HT-29 (cell line): ENCODE measurements around the gene AJM1. TPM values are rescaled to one million over a fixed set of nuclear protein-coding genes. Genes with fewer than 3 reads are reported as not detected.

ENCODE experiments used
- DNase-seq: peaks from one replicate; pipeline ENCODE4 v3.0.0-alpha.2; 2015; ENCODE audit warnings: low spot score
- total RNA-seq: library from RNA; depleted of rRNA; stranded (reverse); fragments of >200 nt; shearing (Covaris generic); gene quantifications from 2 replicates; pipeline ENCODE4 v1.2.3, GENCODE V29; 2014

The AJM1 gene
- total RNA-seq, 1 experiment from 2014 or later: 9.0 TPM

DNA sequence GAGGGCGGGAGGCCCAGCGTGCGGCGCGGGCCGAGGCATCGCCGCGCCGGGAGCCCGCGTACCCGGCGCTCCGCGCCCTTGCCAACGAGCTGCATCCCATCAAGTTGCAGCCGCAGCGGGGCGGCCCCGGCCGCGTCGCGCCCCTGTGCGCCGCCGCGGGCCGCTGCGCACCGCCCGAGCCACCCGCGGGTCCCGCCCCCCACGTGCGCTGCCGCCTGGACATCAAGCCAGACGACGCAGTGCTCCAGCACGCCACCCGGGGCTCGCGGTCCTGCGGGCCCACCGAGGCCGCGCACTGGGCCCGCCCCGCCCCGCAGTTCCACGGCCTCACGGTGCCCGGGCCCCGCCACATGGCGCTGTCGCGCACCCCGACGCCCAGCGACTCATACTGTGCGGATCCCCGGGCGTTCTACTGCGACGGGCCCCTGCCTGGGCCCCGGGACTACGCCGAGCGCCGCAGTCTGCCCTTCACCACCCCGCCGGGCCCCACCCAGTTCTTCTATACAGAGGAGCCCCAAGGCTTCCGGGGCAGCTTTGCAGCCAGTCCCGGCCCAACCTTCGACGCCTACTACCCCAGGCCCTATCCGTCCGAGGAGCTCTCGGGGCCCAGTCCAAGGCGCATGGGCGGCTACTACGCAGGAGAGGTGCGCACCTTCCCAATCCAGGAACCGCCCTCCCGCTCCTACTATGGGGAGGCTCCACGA, 2.6 kb downstream of the AJM1 start:
- no peak for DNase-seq

DNA sequence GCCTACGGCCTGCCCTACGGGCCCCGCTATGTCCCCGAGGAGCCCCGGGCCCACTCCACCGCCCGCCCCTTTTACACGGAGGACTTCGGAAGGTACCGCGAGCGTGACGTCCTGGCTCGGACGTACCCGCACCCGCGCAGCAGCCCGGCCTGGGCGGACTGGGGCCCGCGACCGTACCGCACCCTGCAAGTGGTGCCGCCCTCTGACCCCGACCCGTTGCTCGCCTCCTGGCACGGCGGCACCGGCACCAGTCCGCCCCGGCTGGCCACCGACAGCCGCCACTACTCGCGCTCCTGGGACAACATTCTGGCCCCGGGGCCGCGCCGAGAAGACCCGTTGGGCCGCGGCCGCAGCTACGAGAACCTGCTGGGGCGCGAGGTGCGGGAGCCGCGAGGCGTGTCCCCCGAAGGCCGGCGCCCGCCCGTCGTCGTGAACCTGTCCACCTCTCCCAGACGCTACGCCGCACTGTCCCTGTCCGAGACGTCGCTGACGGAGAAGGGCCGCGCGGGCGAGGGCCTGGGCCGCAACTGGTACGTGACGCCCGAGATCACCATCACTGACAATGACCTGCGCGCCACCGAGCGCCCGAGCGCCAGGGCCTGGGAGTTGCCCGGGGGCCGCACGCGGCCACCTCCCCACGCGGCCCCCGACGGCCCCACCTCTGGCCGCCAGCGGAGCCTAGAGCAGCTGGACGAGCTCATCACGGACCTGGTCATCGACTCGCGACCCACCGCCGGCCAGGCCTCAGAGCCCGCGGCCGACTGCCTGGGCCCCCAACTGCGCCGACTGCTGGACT, 3.4 kb downstream of the AJM1 start:
- DNase-seq: no peak

- DNase-seq: no peak
These were observed 4.3 kb downstream of the AJM1 start for GRCh38 chr9:136846376-136847087.

DNA sequence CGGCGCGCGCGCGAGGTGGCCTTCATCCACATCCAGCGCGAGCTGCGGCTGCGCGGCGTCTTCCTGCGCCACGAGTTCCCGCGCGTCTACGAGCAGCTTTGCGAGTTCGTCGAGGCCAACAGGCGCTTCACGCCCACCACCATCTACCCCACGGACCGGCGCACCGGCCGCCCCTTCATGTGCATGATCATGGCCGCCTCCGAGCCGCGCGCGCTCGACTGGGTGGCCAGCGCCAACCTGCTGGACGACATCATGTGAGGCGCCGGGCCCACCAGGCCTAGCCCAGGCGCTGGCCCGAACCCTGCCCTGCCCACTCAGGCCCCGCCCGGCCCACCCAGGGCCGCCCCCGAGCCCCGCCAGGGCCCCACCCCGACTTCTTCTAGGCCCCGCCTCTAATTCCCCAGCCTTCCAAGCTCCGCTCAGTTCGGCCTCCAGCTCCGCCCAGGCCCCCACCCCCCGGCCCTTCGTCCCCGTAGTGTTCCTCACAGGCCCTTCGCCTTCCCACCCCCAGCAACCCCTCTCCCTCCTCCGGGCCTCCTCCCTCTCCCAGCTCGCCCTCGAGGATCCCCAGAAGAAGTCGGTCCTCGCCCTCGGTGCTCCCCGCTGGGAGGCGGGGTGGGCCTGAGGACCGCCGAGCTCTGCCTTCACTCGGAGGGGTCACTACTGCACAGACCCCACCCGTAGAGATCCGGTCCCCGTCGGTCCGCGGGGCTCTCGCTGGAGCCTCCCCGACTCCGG, 5.0 kb downstream of the AJM1 start:
- peak; percentile 37 for DNase-seq

GRCh38 chr9:136847826-136848392, 5.6 kb downstream of the AJM1 start:
- peak; percentile 89 for DNase-seq

GRCh38 chr9:136848393-136849037, 6.2 kb downstream of the AJM1 start:
- peak; percentile 34 for DNase-seq

DNA sequence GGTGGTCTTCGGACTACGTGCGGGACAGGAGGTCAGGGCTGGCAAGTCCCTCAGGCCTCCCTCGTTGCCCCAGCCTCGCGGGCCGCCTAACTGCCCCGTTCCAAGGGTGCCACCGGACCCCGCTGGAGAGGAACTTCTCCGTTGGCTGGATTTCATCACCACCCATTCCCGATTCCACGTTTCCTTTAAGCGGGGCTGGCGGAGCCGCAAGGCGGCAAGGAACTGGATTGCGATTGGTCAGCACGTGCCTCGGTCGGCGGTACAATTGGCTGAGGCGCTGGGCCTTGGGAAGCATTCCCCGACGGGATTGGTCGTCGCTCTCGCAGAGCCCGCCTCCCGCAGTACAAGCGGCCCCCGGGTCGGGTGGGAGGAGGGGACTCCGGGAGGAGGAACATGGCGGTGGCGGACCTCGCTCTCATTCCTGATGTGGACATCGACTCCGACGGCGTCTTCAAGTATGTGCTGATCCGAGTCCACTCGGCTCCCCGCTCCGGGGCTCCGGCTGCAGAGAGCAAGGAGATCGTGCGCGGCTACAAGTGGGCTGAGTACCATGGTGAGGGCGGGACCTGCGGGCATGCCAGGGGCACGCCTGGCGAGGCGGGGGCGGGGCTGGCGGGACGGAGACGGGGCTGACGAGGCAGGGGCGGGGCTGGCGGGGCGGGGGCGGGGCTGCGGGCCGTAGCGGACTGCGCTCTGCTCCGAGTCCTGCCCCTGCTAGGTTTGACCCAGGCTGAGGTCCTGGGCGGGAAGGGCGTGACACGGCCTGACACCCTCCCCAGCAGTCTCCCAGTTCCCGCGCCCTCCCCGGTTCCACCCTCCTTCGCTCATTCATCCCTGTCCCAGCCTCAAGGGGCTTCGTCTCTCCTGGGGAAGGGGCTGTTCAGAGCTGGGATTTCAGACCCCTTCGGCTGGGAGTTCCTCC, 7.0 kb downstream of the AJM1 start, which contains the start of gene PHPT1:
TSS of gene PHPT1 (plus strand) at position 372 of the 922 bp plus-strand sequence. CDS start at position 394, 22 bp downstream.
- peak; percentile 98 for DNase-seq

GRCh38 chr9:136849960-136850865, 7.9 kb downstream of the AJM1 start:
- no peak for DNase-seq

- no peak for DNase-seq
These were observed 8.8 kb downstream of the AJM1 start for GRCh38 chr9:136850866-136851775.

DNA sequence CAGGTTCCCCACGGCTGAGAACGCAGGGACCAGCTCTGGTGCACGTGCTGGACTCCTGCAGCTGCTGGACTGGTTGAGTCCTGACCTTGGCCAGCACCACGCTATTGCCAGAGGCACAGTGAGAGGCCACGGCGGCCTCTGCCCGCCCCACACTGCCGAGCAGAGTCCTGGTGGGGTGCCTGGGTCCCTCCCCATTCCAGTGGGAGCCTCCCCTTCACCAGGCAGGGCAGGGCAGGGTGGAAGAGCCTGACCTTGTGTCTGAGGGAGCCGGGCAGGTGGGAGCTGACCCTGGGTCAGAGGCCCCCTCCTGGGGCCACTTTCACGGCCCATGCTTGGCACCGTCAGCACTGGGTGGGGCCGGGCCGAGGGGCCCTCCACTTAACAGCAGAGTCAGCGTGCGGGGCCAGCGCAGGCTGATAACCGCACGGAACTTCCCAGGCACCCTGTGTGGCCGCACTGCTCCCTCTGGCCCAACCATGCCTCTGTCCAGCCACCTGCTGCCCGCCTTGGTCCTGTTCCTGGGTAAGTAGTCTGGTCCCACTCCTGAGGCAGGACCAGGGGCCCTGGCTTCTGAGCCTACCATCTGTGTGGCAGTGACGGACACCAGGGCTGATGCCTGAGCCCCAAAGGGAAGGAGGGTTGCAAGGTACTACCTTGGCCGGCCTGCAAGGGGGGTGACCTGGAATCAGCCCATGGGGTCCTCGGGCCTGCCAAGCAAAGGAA, 9.8 kb downstream of the AJM1 start, which contains the start of gene MAMDC4:
TSS of gene MAMDC4 (plus strand) at position 406 of the 723 bp plus-strand sequence. CDS start at position 477, 71 bp downstream.
- DNase-seq: no peak

GRCh38 chr9:136852664-136853595, 10.7 kb downstream of the AJM1 start:
- DNase-seq: no peak

GRCh38 chr9:136853596-136854112, 11.4 kb downstream of the AJM1 start:
- DNase-seq: no peak

DNA sequence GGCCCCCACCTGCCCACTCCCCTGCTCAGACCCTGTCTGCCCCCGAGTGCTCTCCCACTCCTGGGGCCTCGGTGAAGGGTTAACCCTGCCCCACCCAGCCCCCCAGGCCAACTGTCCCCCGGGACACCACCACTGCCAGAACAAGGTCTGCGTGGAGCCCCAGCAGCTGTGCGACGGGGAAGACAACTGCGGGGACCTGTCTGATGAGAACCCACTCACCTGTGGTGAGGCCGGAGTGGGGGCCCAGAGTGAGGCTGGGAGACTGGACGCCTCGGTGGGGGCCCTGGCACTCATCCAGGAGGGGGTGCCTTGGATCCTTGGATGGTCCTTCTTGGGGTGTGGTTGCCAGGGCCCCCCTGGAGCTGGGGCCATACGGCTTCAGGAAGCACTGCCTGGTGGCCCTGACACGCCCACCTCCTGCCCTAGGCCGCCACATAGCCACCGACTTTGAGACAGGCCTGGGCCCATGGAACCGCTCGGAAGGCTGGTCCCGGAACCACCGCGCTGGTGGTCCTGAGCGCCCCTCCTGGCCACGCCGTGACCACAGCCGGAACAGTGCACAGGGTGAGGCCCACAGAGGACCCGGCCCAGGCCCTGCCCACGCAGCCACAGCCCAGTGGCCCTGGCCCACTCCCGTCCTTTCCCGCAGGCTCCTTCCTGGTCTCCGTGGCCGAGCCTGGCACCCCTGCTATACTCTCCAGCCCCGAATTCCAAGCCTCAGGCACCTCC, 12.0 kb downstream of the AJM1 start:
- no peak for DNase-seq

- DNase-seq: no peak
These were observed 12.7 kb downstream of the AJM1 start for GRCh38 chr9:136854842-136855460.
